WTC11 (cell line): ENCODE measurements around the gene LRRC34. TPM values are rescaled to one million over a fixed set of nuclear protein-coding genes. Genes with fewer than 3 reads are reported as not detected.

Experiments used
- ATAC-seq: fragments of 200-7000 bp; cut with Tn5 transposase; 2 replicates; pipeline ENCODE4 v1.10.0; 2021; ENCODE audit warnings: mild to moderate bottlenecking, moderate library complexity
- CTCF ChIA-PET: fragments of 300-600 bp; sonication (Branson Sonifier 250); formaldehyde crosslinking; loops from one replicate; lab custom pipeline; 2021; ENCODE audit warnings: antibody characterized with exemption; lab: Charles Lee
- POLR2A ChIA-PET: fragments of 350-600 bp; sonication (Branson Sonifier 250); formaldehyde crosslinking; loops from one replicate; lab custom pipeline; 2021; ENCODE audit warnings: antibody characterized with exemption; lab: Charles Lee
- DNase-seq: peaks from one replicate; pipeline ENCODE4 v3.0.0; 2021; ENCODE audit warnings: low spot score
- H3K27ac Mint-ChIP-seq: 2 replicates; pipeline ENCODE4 v1.8.0; 2021; ENCODE audit warnings: mixed read lengths
- H3K27me3 Mint-ChIP-seq: 2 replicates; pipeline ENCODE4 v1.8.0; 2021; ENCODE audit warnings: low read depth, mild to moderate bottlenecking, moderate library complexity, mixed read lengths
- H3K36me3 Mint-ChIP-seq: 2 replicates; pipeline ENCODE4 v1.8.0; 2021; ENCODE audit warnings: mixed read lengths
- H3K4me1 Mint-ChIP-seq: 2 replicates; pipeline ENCODE4 v1.8.0; 2022; ENCODE audit warnings: mixed read lengths
- H3K4me3 Mint-ChIP-seq: 2 replicates; pipeline ENCODE4 v1.8.0; 2021; ENCODE audit warnings: mild to moderate bottlenecking, moderate library complexity, mixed read lengths
- H3K9me3 Mint-ChIP-seq: 2 replicates; pipeline ENCODE4 v1.8.0; 2021; ENCODE audit warnings: mixed read lengths
- CBFB ChIP-seq: sonication (generic); formaldehyde crosslinking; IDR thresholded peaks from 2 replicates; pipeline ENCODE4 v1.8.1; 2022; ENCODE audit warnings: mild to moderate bottlenecking, low read depth, missing genetic modification reagents
- EMX1 ChIP-seq: fragments of 250-450 bp; sonication (Bioruptor Pico); IDR thresholded peaks from 2 replicates; pipeline ENCODE4 v1.8.0; 2021; ENCODE audit warnings: mild to moderate bottlenecking
- JAZF1 ChIP-seq: fragments of 250-450 bp; sonication (Bioruptor Pico); IDR thresholded peaks from 2 replicates; pipeline ENCODE4 v1.9.0; 2021; ENCODE audit warnings: moderate library complexity, mild to moderate bottlenecking, inconsistent platforms
- JUN ChIP-seq: sonication (generic); formaldehyde crosslinking; IDR thresholded peaks from 2 replicates; pipeline ENCODE4 v1.8.0; 2023; ENCODE audit warnings: mild to moderate bottlenecking, missing genetic modification reagents
- KAT7 ChIP-seq: sonication (generic); formaldehyde crosslinking; IDR thresholded peaks from 2 replicates; pipeline ENCODE4 v1.8.1; 2023; ENCODE audit warnings: missing genetic modification reagents, mild to moderate bottlenecking, borderline replicate concordance
- MXD4 ChIP-seq: fragments of 250-450 bp; sonication (Bioruptor Pico); IDR thresholded peaks from 2 replicates; pipeline ENCODE4 v1.8.0; 2021; ENCODE audit warnings: mild to moderate bottlenecking, moderate library complexity, borderline replicate concordance
- NR2C2 ChIP-seq: sonication (generic); formaldehyde crosslinking; IDR thresholded peaks from 2 replicates; pipeline ENCODE4 v1.8.0; 2022; ENCODE audit warnings: mild to moderate bottlenecking, missing genetic modification reagents
- OVOL2 ChIP-seq: fragments of 250-450 bp; sonication (Bioruptor Pico); IDR thresholded peaks from 2 replicates; pipeline ENCODE4 v1.9.0; 2021; ENCODE audit warnings: mild to moderate bottlenecking, borderline replicate concordance
- RELA ChIP-seq: sonication (generic); formaldehyde crosslinking; IDR thresholded peaks from 2 replicates; pipeline ENCODE4 v1.8.1; 2022; ENCODE audit warnings: missing genetic modification reagents, mild to moderate bottlenecking, borderline replicate concordance
- ZNF138 ChIP-seq: sonication (generic); formaldehyde crosslinking; conservative IDR thresholded peaks from 2 replicates; pipeline ENCODE4 v1.8.1; 2022; ENCODE audit warnings: mild to moderate bottlenecking, moderate library complexity, missing genetic modification reagents
- ZNF263 ChIP-seq: sonication (generic); formaldehyde crosslinking; IDR thresholded peaks from 2 replicates; pipeline ENCODE4 v1.8.1; 2022; ENCODE audit warnings: low read depth, mild to moderate bottlenecking, moderate library complexity, missing genetic modification reagents
- ZNF317 ChIP-seq: sonication (generic); formaldehyde crosslinking; IDR thresholded peaks from 2 replicates; pipeline ENCODE4 v1.8.1; 2023; ENCODE audit warnings: low read depth, mild to moderate bottlenecking, moderate library complexity, missing genetic modification reagents, borderline replicate concordance
- total RNA-seq: library from RNA; stranded (reverse); gene quantifications from 3 replicates; pipeline ENCODE4 v1.2.3, GENCODE V29; 2021
- TF ChIP-seq, protein P1 (sequence below): fragments of 250-450 bp; sonication (Bioruptor Pico); conservative IDR thresholded peaks from 2 replicates; pipeline ENCODE4 v1.9.0; 2021; ENCODE audit warnings: mild to moderate bottlenecking
- TF ChIP-seq, protein P2 (sequence below): fragments of 200-600 bp; IDR thresholded peaks from 2 replicates; pipeline ENCODE4 v1.8.0; 2022; ENCODE audit warnings: antibody characterized with exemption
- TF ChIP-seq, protein P3 (sequence below): sonication (generic); formaldehyde crosslinking; IDR thresholded peaks from 2 replicates; pipeline ENCODE4 v1.8.0; 2022; ENCODE audit warnings: mild to moderate bottlenecking, missing genetic modification reagents
- TF ChIP-seq, protein P4 (sequence below): sonication (generic); formaldehyde crosslinking; IDR thresholded peaks from 2 replicates; pipeline ENCODE4 v1.8.0; 2022; ENCODE audit warnings: mild to moderate bottlenecking, missing genetic modification reagents
- TF ChIP-seq, protein P5 (sequence below): fragments of 250-450 bp; sonication (Bioruptor Pico); IDR thresholded peaks from 2 replicates; pipeline ENCODE4 v1.9.0; 2021; ENCODE audit warnings: moderate library complexity, mild to moderate bottlenecking, inconsistent platforms, borderline replicate concordance
- TF ChIP-seq, protein P6 (sequence below): sonication (generic); formaldehyde crosslinking; IDR thresholded peaks from 2 replicates; pipeline ENCODE4 v1.8.0; 2023; ENCODE audit warnings: missing genetic modification reagents, mild to moderate bottlenecking, borderline replicate concordance
- TF ChIP-seq, protein P7 (sequence below): fragments of 250-450 bp; sonication (Bioruptor Pico); IDR thresholded peaks from 2 replicates; pipeline ENCODE4 v1.8.0; 2021; ENCODE audit warnings: mild to moderate bottlenecking

Gene LRRC34
- total RNA-seq, 1 experiment from 2014 or later = 8.3 TPM

DNA sequence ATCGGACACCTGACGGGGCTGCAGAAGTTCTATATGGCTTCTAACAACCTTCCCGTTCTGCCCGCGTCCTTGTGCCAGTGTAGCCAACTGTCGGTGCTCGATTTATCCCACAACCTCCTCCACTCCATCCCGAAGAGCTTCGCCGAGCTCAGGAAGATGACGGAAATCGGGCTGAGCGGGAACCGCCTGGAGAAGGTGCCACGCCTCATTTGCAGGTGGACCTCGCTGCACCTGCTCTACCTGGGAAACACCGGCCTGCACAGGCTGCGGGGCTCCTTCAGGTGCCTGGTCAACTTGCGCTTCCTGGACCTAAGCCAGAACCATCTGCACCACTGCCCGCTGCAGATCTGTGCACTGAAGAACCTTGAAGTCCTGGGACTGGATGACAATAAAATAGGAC is 9.8 kb upstream of the LRRC34 start:
- H3K27me3 Mint-ChIP-seq = 0 out of 2 replicates have a peak, but pooled peaks cover 3% of the 10 kb centered on the region
- no peak overlapping the region for H3K4me3 Mint-ChIP-seq
- 0 out of 2 replicates have a peak, but pooled peaks cover 3% of the 10 kb centered on the region for H3K4me1 Mint-ChIP-seq
- TF ChIP-seq OVOL2 (CRISPR knock-in tag) (no peak), KAT7 (CRISPR knock-in tag) (no peak)
- TF ChIP-seq, protein P1, sequence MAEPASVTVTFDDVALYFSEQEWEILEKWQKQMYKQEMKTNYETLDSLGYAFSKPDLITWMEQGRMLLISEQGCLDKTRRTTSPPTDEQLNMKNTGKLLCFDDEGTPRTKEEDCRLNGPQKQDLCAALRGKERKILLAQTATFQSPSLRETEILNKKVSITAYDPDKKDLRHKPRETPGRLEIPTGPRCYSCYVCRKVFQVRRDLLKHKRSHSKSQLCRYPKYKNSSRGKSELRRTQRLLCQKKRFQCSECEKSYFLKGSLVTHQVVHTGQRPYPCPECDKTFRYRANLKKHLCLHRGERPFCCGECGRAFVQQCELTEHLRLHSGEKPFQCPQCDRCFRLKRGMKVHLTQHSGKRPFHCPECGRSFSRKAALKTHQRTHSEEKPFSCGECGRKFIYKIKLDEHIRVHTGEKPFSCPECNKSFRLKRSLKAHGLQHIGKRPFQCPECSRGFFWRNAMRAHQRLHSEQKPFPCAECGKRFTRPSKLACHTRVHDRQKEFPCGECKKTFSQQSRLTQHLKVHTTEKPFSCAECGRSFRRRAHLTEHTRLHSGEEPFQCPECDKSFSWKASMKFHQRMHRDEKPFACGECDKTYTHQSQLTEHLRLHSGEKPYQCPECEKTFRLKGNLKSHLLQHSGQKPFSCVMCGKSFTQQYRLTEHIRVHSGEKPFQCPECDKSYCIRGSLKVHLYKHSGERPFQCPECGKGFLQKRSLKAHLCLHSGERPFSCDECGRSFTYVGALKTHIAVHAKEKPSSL = no peak
- TF ChIP-seq, protein P2, sequence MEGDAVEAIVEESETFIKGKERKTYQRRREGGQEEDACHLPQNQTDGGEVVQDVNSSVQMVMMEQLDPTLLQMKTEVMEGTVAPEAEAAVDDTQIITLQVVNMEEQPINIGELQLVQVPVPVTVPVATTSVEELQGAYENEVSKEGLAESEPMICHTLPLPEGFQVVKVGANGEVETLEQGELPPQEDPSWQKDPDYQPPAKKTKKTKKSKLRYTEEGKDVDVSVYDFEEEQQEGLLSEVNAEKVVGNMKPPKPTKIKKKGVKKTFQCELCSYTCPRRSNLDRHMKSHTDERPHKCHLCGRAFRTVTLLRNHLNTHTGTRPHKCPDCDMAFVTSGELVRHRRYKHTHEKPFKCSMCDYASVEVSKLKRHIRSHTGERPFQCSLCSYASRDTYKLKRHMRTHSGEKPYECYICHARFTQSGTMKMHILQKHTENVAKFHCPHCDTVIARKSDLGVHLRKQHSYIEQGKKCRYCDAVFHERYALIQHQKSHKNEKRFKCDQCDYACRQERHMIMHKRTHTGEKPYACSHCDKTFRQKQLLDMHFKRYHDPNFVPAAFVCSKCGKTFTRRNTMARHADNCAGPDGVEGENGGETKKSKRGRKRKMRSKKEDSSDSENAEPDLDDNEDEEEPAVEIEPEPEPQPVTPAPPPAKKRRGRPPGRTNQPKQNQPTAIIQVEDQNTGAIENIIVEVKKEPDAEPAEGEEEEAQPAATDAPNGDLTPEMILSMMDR = no peak
- TF ChIP-seq, protein P3, sequence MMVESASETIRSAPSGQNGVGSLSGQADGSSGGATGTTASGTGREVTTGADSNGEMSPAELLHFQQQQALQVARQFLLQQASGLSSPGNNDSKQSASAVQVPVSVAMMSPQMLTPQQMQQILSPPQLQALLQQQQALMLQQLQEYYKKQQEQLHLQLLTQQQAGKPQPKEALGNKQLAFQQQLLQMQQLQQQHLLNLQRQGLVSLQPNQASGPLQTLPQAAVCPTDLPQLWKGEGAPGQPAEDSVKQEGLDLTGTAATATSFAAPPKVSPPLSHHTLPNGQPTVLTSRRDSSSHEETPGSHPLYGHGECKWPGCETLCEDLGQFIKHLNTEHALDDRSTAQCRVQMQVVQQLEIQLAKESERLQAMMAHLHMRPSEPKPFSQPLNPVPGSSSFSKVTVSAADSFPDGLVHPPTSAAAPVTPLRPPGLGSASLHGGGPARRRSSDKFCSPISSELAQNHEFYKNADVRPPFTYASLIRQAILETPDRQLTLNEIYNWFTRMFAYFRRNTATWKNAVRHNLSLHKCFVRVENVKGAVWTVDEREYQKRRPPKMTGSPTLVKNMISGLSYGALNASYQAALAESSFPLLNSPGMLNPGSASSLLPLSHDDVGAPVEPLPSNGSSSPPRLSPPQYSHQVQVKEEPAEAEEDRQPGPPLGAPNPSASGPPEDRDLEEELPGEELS (CRISPR knock-in tag) = no peak
- no peak for DNase-seq
- no peak for ATAC-seq
- ChIA-PET POLR2A (no interaction called here), CTCF (interaction anchor here (0.9 kb wide), 1 partner anchor 199 kb away, joined by 3 read pairs; no protein-coding TSS in a partner anchor)
- no peak overlapping the region for H3K27ac Mint-ChIP-seq
- H3K9me3 Mint-ChIP-seq = no peaks in the 10 kb centered on the region
- H3K36me3 Mint-ChIP-seq = no peaks in the 10 kb centered on the region

DNA sequence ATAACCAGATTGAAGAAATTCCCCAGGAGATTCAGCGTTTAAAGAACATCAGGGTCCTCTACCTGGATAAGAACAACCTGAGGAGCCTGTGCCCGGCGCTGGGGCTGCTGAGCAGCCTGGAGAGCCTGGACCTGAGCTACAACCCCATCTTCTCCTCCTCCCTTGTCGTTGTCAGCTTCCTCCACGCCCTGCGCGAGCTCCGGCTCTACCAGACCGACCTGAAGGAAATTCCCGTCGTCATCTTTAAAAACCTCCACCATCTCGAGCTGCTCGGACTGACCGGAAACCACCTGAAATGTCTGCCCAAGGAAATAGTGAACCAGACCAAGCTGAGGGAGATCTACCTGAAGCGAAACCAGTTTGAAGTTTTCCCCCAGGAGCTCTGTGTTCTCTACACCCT is 9.4 kb upstream of the LRRC34 start:
- CTCF ChIA-PET = interaction anchor here (0.9 kb wide), 1 partner anchor 199 kb away, joined by 3 read pairs; no protein-coding TSS in a partner anchor
- no peak for TF ChIP-seq JAZF1
- Mint-ChIP-seq H3K4me1 (0 out of 2 replicates have a peak, but pooled peaks cover 3% of the 10 kb centered on the region), H3K27me3 (0 out of 2 replicates have a peak, but pooled peaks cover 3% of the 10 kb centered on the region), H3K27ac (no peak overlapping the region), H3K9me3 (no peaks in the 10 kb centered on the region), H3K36me3 (no peaks in the 10 kb centered on the region), H3K4me3 (no peak overlapping the region)
- no peak for ATAC-seq
- DNase-seq = no peak
- POLR2A ChIA-PET = no interaction called here

DNA sequence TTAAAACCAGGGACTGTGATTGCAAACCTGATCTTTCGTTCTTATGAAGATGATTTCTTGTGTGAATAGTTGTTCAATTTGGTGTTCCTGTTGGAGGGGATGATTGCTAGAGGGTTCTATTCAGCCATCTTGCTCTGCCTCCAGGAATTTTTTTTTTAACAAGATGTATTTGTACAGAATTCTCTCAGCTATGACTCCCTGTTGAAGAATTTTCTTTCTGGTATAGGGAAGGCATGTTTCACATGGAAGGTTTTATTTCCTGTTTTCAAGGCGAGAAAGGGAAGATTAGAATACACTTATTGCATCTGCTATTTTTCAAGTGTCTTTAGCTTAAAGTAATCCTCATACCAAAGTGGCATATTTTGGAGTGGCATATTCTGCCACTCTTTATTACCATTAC is 5.6 kb upstream of the LRRC34 start:
- Mint-ChIP-seq H3K9me3 (peaks cover 16% of the 10 kb centered on the region), H3K27ac (no peak overlapping the region), H3K27me3 (peaks cover 31% of the 10 kb centered on the region), H3K4me3 (no peak overlapping the region), H3K36me3 (peaks cover 11% of the 10 kb centered on the region), H3K4me1 (peaks cover 13% of the 10 kb centered on the region)
- POLR2A ChIA-PET = no interaction called here
- CTCF ChIA-PET = no interaction called here
- DNase-seq = no peak
- ATAC-seq = no peak
- TF ChIP-seq RELA (CRISPR knock-in tag) (no peak), ZNF317 (CRISPR knock-in tag) (no peak), KAT7 (CRISPR knock-in tag) (no peak), ZNF263 (CRISPR knock-in tag) (no peak), JUN (CRISPR knock-in tag) (no peak), ZNF138 (no peak), OVOL2 (CRISPR knock-in tag) (no peak), MXD4 (CRISPR knock-in tag) (no peak), NR2C2 (CRISPR knock-in tag) (no peak), EMX1 (CRISPR knock-in tag) (no peak), CBFB (no peak)
- TF ChIP-seq, protein P4, sequence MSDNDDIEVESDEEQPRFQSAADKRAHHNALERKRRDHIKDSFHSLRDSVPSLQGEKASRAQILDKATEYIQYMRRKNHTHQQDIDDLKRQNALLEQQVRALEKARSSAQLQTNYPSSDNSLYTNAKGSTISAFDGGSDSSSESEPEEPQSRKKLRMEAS (CRISPR knock-in tag) = no peak
- TF ChIP-seq, protein P5, sequence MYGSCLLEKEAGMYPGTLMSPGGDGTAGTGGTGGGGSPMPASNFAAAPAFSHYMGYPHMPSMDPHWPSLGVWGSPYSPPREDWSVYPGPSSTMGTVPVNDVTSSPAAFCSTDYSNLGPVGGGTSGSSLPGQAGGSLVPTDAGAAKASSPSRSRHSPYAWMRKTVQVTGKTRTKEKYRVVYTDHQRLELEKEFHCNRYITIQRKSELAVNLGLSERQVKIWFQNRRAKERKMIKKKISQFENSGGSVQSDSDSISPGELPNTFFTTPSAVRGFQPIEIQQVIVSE (CRISPR knock-in tag) = no peak
- TF ChIP-seq, protein P6, sequence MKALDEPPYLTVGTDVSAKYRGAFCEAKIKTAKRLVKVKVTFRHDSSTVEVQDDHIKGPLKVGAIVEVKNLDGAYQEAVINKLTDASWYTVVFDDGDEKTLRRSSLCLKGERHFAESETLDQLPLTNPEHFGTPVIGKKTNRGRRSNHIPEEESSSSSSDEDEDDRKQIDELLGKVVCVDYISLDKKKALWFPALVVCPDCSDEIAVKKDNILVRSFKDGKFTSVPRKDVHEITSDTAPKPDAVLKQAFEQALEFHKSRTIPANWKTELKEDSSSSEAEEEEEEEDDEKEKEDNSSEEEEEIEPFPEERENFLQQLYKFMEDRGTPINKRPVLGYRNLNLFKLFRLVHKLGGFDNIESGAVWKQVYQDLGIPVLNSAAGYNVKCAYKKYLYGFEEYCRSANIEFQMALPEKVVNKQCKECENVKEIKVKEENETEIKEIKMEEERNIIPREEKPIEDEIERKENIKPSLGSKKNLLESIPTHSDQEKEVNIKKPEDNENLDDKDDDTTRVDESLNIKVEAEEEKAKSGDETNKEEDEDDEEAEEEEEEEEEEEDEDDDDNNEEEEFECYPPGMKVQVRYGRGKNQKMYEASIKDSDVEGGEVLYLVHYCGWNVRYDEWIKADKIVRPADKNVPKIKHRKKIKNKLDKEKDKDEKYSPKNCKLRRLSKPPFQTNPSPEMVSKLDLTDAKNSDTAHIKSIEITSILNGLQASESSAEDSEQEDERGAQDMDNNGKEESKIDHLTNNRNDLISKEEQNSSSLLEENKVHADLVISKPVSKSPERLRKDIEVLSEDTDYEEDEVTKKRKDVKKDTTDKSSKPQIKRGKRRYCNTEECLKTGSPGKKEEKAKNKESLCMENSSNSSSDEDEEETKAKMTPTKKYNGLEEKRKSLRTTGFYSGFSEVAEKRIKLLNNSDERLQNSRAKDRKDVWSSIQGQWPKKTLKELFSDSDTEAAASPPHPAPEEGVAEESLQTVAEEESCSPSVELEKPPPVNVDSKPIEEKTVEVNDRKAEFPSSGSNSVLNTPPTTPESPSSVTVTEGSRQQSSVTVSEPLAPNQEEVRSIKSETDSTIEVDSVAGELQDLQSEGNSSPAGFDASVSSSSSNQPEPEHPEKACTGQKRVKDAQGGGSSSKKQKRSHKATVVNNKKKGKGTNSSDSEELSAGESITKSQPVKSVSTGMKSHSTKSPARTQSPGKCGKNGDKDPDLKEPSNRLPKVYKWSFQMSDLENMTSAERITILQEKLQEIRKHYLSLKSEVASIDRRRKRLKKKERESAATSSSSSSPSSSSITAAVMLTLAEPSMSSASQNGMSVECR (CRISPR knock-in tag) = no peak
- TF ChIP-seq, protein P7, sequence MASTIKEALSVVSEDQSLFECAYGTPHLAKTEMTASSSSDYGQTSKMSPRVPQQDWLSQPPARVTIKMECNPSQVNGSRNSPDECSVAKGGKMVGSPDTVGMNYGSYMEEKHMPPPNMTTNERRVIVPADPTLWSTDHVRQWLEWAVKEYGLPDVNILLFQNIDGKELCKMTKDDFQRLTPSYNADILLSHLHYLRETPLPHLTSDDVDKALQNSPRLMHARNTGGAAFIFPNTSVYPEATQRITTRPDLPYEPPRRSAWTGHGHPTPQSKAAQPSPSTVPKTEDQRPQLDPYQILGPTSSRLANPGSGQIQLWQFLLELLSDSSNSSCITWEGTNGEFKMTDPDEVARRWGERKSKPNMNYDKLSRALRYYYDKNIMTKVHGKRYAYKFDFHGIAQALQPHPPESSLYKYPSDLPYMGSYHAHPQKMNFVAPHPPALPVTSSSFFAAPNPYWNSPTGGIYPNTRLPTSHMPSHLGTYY = no peak
